Stomach (tissue), 4 donors: ENCODE data around the gene HBQ1.

Experiments
- CTCF ChIP-seq, 7 experiments: fragments of 450-650 bp in 4 of 7; fragments of 200-600 bp in 3 of 7; sonication (generic) in 3 of 7; IDR thresholded peaks; one replicate each; pipeline ENCODE4 v1.5.1; 2016 to 2019; ENCODE audit warnings: antibody characterized with exemption in 7 of 7, control low read depth in 2 of 7, mild to moderate bottlenecking in 1 of 7
- EP300 ChIP-seq: sonication (generic); formaldehyde crosslinking; IDR thresholded peaks from one replicate; pipeline ENCODE4 v1.6.1; 2017; ENCODE audit warnings: antibody characterized with exemption
- POLR2A ChIP-seq, 4 donors: fragments of 450-650 bp; IDR thresholded peaks; one replicate each; pipeline ENCODE4 v1.6.1; 2016; ENCODE audit warnings: antibody characterized with exemption in 4 of 4, control low read depth in 2 of 4, mild to moderate bottlenecking in 1 of 4, moderate library complexity in 1 of 4
- POLR2AphosphoS5 ChIP-seq, 3 donors: sonication (generic); formaldehyde crosslinking; IDR thresholded peaks; one replicate each; pipeline ENCODE4 v1.6.1; 2016; ENCODE audit warnings: antibody characterized with exemption in 3 of 3

- TF ChIP-seq CTCF (IDR thresholded peaks at IDR 0.05) (no peak), EP300 (no peak), POLR2A (IDR thresholded peaks at IDR 0.05) (no peak), POLR2AphosphoS5 (IDR thresholded peaks at IDR 0.05) (no peak)
These were observed 11.6 kb downstream of the HBQ1 start for GRCh38 chr16:191831-192230.
